HCEC 1CT (cell line): ENCODE data around the gene PTPRN.

Experiments
- DNase-seq: peaks from one replicate; pipeline ENCODE4 v3.0.0-alpha.2; 2017

Gene PTPRN

DNA sequence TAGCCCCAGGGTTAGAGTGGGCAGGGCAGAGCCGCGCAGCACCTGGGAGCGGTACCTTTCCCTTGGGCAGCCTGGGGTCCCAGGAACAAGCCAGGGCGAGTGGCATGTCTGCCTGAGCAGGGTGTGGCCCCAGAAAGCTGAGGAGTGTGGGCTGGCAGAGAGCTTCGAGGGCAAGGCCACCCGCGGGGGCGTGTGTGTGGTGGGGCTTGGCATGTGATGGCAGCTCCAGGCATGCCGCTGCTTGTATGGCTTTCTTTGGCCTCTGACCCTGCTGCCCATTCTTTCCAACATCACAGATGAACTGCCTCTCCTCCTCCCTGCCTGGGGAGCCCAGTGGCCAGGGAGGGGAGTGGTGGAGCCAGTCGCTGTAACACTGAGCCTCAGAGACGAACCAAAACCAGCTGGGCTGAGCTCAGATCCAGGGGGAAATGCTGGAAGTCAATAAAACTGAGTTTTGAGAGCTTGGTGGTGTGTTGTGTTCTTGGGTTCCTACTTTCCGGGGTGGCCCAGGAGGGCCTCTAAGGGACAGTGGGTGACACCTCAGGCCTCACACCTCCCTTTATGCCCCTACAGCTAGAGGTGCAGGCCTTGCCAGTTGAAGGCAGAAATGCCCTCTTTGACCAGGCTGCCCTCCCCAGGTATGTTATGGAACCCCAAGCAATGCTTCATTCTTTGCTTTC, 22.6 kb downstream of the PTPRN start:
- DNase-seq = no peak

DNA sequence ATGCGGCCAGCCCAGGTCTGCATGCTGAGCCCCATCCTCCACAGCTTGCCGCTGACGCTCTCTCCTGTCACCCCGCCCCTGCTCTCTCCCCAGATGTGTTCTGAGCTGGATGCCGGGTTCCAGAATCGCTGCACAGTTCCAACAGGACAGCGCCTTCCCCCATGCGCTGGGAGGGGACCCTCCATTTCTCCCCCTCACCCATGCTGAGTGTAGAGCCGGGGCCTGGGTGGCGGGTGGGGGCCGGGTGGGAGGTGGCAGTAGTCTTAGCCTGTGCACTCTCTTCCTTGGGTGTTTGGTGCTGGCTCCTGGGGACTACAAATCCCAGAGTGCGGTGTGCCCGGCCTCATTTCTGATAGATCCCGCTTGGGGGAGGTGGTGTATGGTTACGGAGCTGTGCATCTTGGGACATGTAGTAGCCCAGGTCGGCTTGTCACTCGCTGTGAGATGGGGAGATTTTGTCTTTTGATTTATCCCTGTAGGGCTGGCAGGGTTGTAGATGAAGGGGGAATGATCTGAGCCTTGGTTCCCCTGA, 23.2 kb downstream of the PTPRN start:
- DNase-seq = no peak

DNA sequence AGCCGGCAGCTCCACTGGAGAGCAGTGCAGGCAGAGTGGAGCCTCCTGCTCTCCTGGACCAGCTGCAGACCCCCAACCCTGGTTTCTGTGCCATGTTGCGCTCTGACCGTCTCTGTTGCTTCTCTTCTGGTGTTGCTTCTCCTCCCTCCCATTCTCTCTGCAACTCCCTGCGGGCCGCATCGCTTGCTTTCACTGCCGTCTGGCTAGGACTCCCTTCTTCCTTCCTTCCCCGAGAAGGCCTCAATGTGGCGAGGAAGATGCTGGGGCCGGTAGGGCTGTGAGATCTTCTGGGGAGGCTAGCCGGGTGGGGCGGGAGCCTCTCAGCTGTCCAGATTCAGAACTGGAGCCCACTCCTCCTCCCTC, 23.8 kb downstream of the PTPRN start:
- no peak for DNase-seq

DNA sequence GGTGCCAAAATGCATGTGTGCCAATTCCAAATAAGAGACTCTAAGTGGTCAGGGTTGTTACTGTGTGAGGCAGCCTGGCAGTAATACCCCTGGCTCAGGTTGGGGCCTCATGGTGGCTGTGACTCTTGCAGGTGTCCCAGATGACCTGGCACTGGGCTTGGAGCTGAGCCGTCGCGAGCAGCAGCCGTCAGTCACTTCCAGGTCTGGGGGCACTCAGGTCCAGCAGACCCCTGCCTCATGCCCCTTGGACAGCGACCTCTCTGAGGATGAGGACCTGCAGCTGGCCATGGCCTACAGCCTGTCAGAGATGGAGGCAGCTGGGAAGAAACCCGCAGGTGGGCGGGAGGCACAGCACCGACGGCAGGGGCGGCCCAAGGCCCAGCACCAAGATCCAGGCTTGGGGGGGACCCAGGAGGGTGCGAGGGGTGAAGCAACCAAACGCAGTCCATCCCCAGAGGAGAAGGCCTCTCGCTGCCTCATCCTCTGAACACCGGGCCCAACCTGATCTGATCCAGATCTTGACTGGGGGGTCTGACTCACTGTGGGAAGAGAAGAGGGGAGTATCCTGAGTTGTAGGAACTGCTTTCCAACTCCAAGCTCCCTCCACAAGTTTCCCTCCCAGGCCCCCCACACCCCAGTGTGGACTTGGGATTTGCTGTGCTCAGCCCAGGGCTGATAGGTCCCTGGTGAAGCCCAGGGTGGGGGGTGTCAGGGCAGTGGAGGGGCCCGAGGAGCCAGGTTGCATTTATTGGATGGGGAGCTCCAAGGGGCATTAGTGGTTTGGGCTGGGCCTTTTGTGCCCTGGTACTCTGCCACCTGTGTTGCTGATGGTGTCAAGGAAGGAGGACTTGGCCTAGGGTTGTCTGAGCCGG, 24.5 kb downstream of the PTPRN start:
- DNase-seq = no peak

DNA sequence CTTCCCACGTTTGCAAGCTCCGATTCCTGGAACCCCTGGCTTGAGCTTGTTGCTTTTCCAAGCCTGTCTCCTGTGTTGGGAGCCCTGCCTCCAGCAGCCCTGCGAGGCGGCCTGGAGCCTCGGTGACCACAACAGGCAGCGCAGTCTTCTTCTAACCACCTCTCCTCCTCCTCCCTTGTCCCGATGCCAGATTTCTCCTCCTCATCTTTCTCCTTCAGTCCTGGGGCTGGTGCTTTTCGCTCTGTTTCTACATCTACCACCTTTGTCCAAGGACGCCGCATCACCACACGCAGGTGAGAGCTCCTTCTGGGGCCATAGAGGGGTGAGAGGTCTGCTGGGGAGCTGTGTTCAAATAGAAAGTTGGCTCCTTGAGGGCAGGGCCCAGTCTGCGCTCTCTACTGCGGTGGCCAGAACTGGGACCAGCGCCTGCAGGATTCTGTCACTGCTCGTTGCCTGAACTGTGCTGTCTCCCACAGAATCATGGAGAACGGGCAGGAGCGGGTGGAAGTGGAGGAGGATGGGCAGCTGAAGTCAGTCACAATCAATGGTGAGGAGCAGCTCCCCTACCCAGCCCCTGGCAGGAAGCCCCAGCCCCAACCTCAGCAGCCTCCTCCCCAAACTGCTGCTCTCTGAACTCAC, 26.1 kb downstream of the PTPRN start:
- DNase-seq = no peak

DNA sequence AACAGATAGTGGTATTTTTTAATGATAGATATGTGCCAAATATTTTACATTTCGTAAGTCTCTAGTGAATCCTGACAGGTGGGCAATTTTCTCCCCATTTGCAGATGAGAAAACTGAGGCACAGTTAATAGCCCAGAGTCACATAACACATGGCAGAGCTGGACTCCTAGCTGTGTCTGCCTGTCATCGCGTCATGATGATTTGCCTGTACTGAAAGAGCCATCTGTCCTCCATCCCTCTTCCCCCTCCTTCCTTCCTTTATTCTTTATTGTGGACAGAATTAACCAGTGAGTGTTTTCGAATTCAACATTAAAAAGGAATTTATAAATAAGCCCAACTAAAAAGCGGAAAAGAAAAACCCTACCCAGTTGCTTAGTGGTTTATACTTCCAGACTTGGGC, 26.8 kb downstream of the PTPRN start:
- no peak for DNase-seq

DNA sequence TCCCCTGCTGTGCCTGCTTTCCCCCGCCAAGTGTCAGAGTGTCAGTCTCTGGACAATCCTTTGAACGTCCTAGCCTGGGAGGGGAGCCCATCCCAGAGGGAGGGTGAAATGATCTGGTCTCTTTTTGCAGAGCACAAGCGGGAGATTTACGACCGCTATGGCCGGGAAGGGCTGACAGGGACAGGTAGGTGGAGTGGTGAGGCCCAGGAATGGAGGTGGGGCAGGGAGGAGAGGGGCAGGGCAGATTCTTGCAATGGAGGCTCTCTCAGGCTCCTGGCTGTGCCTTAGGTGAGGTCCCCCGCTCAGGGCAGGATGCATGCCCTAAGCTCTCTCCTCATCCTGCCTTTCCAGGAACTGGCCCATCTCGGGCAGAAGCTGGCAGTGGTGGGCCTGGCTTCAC, 27.6 kb downstream of the PTPRN start:
- DNase-seq = no peak

DNA sequence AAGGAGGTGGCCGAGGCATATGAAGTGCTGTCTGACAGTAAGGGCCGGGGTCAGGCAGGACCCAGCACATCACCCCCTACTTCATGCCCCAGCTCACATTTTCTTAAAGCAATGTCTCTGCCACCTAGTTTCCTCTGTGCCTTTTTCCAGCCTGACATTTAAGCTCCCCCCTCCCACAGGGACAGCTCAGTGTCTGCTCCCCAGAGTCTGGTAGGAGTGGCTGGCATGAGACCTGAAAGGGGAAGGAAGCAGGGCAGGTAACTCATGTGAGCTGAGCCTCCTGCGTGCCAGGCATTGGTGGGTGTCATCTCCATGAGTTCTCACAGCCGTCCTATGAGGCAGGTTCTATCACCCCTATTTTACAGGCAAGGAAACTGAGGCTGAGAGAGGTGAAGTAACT, 28.6 kb downstream of the PTPRN start:
- no peak for DNase-seq

DNA sequence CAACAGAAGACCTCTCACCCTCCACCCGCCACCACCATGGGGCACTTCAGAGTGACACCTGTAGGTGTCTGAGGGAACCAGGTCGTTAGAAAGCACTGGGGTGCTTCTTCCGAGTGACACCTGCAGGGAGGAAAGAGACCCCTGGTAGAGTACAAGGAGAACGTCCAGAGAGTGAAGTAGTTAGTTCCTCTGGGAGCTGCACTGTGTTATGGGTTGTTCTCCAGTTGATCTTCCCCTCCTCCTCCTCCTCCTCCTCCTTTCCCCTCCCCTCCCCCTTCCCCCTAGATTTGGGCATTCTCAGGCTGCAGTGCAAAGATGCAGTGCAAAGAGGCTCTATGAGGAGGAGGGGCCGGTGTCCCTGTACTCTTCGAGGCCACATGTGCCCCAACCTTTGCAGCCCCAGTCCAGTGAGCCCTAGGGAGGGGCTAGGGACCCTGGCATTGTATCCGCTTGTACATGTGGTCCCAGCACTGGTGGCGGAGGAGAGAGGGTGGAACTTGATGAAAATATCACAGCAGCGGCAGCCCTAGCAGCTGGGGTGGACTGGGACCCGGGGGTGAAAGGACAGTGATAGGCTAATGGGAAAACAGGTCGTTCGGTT, 29.2 kb downstream of the PTPRN start:
- no peak for DNase-seq

DNA sequence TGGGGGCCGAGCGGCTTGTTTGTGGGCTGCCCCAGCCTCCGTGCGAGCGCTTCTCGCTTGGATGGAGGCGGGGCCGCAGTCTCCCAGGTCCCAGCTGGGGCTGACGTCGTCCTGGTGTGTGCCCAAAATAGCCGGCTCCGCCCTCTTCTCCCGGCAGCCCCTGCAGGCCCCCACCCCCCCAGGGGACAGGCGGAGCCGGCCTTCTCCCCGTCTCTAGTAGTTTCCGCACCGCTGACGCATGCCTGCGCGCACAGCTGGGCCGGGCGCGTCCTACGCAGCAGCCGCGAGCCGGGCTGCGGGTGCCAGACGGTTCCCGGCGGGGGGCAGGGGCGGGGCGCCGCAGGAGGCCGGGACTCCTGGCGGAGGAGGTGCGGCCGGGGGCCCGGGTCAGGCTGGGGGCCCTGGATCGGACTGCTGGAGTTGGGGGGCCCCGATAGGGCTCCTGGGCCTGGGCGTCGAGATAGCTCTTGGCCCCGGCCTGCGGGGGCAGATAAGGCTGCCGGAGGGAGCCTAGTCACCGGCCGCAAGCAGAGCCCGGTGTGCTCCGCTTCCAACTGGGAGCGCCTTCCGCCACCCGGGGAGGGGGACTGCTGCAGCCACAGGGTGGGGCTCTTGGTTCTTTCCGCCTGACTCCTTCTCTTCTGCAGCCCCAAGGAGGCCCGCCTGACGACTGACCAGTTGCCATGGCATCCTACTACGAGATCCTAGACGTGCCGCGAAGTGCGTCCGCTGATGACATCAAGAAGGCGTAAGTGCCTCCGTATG, 29.9 kb downstream of the PTPRN start, which contains the start of gene DNAJB2:
Gene DNAJB2 (plus strand): TSS at position 216 of the 765 bp plus-strand sequence. CDS start 468 bp downstream, at position 684.
- DNase-seq = peak; percentile 99

DNA sequence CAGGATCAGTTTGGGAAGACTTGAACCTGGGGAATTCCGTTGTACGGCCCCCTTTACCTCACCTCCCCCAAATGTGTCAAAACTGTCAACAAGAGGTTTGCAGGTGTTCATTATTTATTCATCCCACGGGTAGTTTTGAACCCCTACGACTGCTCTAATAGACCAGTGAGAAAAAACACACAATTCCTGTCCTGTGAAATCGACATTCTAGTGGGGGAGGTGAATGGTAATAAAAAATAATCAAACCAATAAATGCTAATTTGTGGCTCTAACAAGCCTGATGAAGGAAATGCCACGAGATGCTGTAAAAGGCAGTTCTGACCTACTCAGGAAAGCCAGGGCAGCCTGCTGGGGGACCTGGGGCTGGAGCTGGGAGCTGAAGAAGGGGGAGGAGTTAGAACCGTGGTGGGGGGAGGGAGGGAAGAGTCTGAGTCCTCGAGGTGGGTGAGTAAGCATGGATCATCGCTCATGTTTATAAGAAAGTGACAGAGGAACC, 30.5 kb downstream of the PTPRN start:
- no peak for DNase-seq

DNA sequence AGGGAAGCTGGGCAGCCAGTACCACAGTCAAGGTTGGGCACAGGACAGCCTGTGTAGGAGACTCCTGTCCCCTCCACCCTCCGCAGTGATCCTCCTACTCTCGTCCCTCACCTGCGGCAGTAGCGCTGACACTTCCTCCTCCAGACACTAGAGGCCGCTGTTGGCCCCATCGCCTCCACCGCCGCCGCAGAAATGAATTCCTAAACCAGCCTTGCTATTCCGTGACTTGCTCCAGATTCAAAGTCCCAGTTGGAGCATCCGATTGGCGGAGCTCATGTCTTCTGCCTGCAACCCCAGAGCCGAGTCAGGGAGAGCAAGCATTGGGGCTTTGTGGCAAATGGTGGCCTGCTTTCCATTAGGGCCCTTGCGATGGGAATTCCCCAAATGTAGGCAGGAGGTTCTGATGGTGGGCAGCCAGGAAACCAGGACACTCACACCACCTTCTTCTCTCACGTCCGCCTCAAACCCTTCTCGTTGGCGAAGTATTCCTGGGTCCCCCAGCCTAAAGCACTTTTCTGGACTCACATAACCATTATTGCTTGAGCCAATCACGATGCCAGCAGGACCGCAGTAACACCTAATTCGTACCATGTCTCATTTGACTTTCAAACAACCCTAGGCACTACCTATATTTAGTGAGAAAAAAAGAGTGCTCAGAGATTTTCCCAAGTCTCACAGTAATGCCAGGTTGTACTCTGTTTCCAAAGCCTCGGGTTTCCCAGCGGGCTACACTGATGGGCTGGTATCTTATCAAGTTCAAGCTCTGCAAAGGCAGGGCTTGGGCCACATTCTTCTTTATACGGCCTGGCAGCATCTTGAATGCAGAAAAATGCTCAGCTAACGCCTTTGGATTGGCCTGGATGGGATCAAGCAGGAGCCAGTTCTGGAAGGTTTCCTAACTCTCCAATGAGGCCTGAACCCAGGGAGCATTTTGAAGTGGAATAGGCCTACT, 31.2 kb downstream of the PTPRN start:
- DNase-seq = peak; percentile 65

DNA sequence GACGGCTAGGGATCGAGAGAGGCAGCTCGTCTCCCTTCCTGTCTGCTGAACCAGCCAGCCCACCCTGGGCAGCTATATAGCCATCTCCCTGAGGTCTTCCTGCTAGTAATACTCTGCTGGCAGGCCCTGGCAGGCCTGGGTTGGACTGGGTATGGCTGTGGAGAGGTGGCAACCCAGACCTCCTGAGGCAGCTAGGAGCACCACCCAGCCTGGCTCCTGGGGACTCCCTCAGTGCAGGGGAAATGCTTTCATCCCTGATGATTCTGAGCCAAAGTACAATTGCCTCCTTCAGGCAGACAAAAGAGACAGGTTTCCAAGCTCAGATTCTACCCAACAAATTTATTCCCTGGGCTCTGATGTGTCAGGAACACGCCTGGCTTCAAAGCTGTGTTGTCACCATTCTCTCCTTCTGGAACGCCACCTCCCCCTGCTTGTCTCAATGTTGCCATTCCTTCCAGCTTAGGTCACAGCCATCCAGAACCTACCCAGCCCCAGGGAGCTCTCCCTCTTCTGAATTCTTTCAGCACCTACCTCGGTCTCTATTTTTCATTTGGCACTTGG, 34.8 kb downstream of the PTPRN start:
- DNase-seq = peak; percentile 68

DNA sequence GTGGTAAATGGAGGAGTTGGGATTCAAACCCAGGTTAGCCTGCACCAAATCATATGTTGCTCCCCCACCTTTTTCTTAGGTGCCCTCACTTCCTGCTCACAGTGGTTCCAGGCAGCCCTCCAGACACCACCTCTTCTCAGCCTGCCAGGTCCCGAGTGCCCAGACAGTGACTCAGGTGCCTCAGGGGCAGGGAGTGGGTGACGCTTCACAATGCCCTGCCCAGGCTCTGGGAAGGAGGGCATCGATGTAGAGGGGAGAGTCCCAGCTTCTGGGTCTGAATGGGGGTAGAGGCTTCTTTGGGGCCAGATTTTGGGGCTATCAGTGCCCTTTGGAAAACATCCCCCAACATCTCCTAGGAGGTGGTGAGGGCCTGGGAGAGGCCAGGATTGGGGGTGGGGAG, 35.3 kb downstream of the PTPRN start:
- DNase-seq = no peak

DNA sequence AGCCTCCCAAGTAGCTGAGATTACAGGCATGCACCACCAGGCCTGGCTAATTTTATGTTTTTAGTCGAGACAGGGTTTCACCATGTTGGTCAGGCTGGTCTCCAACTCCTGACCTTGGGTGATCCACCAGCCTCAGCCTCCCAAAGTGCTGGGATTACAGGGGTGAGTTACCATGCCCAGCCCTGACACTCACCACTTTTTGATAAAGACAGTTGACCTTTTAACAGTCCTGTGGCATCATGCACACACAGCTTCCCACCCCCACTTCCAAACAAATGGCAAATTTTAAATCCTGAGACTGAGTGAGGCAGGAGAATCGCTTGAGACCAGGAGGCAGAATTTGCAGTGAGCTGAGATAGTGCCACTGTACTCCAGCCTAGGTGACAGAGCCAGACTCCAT, 36.2 kb downstream of the PTPRN start:
- DNase-seq = no peak

DNA sequence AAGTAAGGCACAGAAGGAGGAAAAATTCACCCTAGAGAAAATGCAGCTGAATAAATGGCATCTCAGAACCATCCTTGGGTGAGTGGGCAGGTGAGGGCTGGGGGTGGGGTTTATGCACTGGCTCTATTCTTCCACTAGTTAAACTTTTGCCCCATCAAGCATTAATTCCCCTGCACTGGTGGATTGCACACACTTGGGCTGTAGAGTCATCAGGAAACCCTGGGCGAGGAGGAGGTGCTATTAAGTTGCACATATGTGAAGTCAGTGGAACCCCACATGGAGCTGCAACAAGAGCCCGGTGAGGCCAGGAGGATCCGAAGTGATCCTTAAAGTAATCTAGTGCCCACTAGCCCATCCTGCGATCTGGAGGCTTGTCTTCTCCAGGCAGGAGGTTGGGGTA, 36.8 kb downstream of the PTPRN start:
- no peak for DNase-seq

DNA sequence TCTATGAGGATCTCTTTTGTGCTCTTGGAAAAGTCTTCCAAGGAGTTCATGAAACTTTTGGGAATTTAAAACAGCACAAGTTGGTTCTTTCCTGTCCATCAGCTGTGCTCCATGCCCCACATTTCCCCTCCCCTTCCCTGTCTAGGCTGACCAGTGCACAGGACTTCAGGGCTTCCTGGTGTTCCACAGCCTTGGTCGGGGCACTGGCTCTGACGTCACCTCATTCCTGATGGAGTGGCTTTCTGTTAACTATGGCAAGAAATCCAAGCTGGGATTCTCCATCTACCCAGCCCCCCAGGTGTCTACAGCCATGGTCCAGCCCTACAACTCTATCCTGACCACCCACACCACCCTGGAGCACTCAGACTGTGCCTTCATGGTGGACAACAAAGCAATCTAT, 38.2 kb downstream of the PTPRN start:
- DNase-seq = no peak

DNA sequence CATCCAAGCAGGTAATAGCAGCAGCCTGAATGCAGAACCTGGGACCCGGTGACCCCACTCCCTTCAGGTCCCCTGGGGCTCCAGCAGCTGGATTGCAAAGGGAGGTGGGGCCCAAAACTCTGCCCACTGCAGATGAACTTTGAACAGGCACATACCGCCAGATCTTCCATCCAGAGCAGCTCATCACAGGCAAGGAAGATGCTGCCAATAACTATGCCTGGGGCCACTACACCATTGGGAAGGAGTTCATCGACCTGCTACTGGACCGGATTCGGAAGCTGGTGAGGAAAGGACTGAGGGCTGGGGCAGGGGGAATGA, 39.2 kb downstream of the PTPRN start:
- no peak for DNase-seq

DNA sequence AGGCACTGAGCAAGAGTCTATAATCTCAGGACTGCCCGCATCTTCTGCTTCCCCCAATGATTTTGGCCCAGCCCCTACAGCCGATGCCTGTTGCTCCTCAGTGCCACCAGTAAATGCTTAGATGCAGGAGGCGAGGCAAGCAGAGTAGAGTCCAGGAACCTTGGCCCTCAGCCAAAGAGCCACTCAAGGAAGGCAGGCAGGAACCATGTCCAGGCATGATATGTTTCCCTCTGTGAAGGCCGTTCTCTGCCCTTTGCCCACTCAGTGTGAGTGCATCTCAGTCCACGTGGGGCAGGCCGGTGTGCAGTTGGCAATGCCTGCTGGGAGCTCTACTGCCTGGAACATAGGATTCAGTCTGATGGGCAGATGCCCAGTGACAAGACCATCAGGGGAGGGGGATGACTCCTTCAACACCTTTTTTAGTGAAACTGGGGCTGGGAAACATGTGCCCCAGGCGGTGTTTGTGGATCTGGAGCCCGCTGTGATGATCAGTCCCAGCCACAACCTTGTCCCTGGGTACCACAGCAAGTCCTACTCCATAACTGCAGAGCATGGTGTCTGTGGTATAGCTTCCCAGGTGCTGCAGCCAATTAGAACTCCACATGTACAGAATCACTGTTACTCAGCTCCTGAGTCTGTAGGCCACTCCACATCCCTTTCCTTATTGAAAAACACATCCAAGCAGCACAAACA, 39.7 kb downstream of the PTPRN start:
- no peak for DNase-seq

DNA sequence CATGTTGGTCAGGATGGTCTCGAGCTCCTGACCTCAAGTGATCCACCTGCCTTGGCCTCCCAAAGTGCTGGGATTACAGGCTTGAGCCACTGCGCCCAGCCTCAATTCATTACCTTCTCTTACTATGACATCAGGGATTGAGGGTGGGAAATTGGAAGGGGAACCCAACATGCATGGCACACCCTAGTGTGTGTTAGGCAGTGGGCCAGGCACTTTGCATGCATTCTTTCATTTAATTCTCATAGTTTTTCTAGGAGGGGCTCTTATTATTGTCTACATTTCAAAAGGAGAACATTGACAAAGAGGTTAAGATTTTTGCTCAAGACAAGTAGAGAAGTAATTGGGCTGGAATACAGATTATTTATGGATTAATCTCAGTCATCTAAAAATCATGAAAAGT, 40.9 kb downstream of the PTPRN start:
- DNase-seq = no peak
